ENCODE data around the gene GDPD4. TPM values are rescaled to one million over a fixed set of nuclear protein-coding genes. Genes with fewer than 3 reads are reported as not detected.
A peak's percentile ranks its signal among the peaks of the same experiment; 100 is the strongest.

The GDPD4 gene
- total RNA-seq, 1 donor, result 0.43 TPM

DNA sequence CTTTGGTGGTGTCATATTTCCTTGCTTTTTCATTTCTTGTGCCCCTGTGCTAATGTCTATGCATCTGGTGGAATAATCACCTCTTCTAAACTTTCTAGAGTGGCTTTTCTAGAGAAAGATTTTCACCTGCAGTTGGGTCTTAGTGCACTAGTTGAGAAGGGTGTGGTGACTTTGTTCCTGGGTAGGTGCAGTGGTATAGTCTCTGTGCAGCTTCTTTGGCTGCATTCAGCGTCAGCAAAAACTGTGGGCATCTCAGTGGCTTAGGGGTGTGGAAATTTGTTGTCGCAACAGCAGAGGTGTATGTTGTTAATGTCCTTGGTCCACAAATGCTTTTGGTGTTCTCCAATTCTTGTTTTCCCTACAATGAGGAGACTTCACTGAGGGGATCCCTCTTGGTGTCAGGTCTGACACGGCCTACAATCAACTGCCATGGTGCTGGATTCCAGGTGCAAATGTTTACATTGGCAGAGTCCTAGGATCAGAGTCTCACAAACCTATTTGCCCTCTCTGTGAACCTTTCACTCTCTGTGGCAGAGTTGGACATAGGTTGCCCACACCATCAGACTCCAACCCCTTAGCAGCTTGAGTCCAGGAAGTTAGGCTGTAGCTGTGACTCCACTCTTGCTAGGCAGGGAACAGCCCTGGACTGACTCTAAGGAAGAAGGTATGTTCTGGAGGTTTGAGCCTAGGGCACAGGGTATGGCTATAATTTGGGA, 48.8 kb downstream of the GDPD4 start:
- TF ChIP-seq, protein P1, sequence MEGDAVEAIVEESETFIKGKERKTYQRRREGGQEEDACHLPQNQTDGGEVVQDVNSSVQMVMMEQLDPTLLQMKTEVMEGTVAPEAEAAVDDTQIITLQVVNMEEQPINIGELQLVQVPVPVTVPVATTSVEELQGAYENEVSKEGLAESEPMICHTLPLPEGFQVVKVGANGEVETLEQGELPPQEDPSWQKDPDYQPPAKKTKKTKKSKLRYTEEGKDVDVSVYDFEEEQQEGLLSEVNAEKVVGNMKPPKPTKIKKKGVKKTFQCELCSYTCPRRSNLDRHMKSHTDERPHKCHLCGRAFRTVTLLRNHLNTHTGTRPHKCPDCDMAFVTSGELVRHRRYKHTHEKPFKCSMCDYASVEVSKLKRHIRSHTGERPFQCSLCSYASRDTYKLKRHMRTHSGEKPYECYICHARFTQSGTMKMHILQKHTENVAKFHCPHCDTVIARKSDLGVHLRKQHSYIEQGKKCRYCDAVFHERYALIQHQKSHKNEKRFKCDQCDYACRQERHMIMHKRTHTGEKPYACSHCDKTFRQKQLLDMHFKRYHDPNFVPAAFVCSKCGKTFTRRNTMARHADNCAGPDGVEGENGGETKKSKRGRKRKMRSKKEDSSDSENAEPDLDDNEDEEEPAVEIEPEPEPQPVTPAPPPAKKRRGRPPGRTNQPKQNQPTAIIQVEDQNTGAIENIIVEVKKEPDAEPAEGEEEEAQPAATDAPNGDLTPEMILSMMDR (IDR thresholded peaks at IDR 0.05; ENCODE audit: insufficient read depth, low read depth, low read length), result no peak
- H3K4me3 ChIP-seq (ENCODE audit: low read depth, low read length), result no peak overlapping the region
- DNase-seq (ENCODE audit: low read depth), result no peak

DNA sequence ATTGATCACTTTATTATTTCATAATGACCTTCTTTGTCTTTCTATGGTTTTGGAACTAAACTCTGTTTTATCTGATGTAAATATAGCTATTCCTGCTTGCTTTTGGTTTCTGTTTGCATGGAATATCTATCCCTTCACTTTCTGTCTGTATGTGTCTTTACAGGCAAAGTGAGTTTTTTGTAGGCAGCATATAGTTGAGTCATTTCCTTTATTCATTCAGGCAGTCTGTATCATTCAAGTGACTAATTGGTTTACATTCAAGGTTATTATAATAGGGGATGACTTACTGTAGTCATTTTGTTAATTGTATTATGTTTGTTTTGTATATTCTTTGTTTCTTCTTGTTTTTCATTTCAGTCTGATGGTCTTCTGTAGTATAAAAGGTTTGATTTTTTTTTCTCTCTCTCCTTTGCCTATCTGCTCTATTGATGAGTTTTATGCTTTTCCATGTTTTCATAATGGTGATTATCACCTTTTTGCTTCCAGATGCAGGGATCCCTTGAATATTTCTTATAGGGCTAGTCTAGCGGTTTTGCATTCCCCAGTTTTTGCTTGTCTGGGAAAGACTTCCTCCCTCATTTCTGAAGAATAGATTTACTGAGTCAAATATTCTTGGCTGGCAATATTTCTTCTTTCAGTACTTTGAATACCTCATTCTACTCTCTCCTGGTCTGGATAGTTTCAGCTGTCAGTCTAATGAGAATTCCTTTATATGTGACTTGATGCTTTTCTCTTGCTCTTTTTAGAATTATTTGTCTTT, 50.4 kb downstream of the GDPD4 start:
- TF ChIP-seq, protein P1 (IDR thresholded peaks at IDR 0.05; ENCODE audit: insufficient read depth, low read depth, low read length), result no peak
- peak; percentile 37 for DNase-seq (ENCODE audit: low read depth)
- no peak overlapping the region for H3K4me3 ChIP-seq (ENCODE audit: low read depth, low read length)

DNA sequence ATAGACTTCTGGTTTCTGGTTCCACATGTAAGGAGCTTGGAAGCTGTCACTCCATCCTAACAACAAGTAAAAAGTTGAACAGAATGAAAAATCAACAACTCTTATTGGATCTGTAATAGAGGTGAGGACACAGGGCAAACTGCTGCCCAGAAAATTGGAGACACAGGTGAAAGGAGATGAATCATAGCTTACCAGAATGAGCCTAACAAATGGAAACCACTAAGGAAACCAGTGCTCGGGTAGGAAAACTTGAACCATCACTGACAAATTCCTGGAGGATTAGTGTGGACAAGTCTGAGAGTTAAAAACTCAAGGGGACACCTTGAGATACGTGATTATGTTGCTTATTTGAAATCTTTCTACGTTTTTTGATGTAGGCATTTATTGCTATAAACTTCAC, 52.1 kb downstream of the GDPD4 start:
- TF ChIP-seq, protein P1 (IDR thresholded peaks at IDR 0.05; ENCODE audit: insufficient read depth, low read depth, low read length), result no peak
- no peak for DNase-seq (ENCODE audit: low read depth)
- no peak overlapping the region for H3K4me3 ChIP-seq (ENCODE audit: low read depth, low read length)

DNA sequence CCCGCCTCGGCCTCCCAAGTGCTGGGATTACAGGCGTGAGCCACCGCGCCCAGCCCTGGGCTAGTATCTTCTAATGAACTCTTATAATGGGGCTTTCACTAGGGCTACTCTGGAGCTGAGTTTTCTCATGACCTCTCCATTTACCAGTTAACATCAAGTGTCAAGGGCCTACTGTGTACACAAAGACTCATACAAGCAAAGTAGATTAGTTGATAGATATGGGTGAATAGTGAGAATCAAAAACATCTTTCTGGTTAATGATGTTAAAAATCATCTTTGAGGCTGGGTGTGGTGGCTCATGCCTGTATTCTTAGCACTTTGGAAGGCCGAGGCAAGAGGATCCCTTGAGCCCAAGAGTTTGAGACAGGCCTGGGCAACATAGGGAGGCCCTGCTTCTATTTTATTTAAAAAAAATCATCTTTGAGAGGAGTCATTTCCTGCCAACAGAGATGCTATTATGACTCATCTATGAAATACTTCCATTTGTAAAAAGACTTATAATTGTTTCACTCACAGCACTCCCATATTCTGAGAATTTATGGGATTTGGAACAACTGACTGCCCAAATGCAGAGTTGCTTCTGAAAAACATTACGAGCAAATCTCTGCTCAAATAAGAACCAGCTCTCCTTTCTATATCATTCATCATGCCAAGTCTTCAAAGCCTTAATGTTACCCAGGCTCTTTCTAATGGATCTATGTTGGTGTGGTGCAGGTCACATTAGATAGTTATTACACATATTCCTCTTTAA, 57.0 kb downstream of the GDPD4 start:
- DNase-seq (ENCODE audit: low read depth), result peak; percentile 76
- H3K4me3 ChIP-seq (ENCODE audit: low read depth, low read length), result no peak overlapping the region
- TF ChIP-seq, protein P1 (IDR thresholded peaks at IDR 0.05; ENCODE audit: insufficient read depth, low read depth, low read length), result no peak

DNA sequence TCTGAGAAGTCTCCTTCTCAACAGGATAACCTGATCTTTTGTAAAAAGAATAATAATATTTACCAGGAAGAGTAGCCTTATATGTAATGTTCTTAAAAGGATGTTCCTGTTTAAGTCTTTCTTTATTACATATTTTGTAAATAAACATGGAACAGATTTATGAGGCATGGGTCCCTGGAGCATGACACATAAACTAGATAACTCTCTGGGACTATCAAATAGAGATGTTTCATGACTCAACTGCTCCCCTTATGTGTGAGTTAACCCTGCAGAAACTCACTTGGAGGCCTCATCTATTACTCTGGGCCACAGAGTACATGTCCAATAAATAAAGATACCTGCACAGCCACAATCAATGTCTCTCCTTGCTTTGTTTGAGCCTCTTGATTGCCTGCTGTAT, 64.6 kb downstream of the GDPD4 start:
- DNase-seq (ENCODE audit: low read depth), result peak; percentile 38
- TF ChIP-seq, protein P1 (IDR thresholded peaks at IDR 0.05; ENCODE audit: insufficient read depth, low read depth, low read length), result no peak

DNA sequence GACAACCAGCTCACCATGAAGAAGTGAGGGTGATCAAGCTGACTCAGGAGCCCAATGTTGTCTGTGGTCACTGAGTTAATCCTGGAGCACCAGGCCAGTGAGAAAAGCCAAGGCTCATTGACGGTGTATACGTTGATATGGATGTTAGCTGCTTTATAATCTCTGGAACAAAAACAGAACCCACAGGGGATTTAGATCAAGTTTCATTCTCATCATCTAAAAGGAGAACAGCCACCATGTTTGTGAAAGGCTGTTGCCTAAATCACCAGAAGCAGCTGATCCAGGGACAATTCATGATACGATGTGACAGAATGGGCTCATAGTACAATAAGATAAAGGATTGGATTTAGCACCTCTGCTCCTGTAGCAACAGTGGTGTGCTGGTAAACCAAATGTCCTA, 68.5 kb downstream of the GDPD4 start:
- TF ChIP-seq, protein P1 (IDR thresholded peaks at IDR 0.05; ENCODE audit: insufficient read depth, low read depth, low read length), result no peak
- H3K4me3 ChIP-seq (ENCODE audit: low read depth, low read length), result no peak overlapping the region
- no peak for DNase-seq (ENCODE audit: low read depth)

More for the DNA sequence above, 64.6 kb downstream of the GDPD4 start:
- no peak overlapping the region for H3K4me3 ChIP-seq (ENCODE audit: low read depth, low read length)

All from fibroblast of villous mesenchyme (primary cell).